ENCODE results near the gene MYO1H. TPM values are rescaled to one million over a fixed set of nuclear protein-coding genes. Genes with fewer than 3 reads are reported as not detected.

MYO1H gene
- total RNA-seq, 4 donors from 2014 or later: 0.17 to 0.57 TPM; not detected in 2

GRCh38 chr12:109307051-109307450, 40.6 kb upstream of the MYO1H start:
- TF ChIP-seq CTCF (IDR thresholded peaks at IDR 0.05; ENCODE audit: low read depth): no peak

- TF ChIP-seq CTCF (IDR thresholded peaks at IDR 0.05; ENCODE audit: low read depth): no peak
Measured at GRCh38 chr12:109308534-109309380, 38.9 kb upstream of the MYO1H start, which contains the start of gene FOXN4. Gene FOXN4, minus strand, starts transcription at chr12:109309284. Its CDS starts 963 bp downstream, at chr12:109308321.

DNA sequence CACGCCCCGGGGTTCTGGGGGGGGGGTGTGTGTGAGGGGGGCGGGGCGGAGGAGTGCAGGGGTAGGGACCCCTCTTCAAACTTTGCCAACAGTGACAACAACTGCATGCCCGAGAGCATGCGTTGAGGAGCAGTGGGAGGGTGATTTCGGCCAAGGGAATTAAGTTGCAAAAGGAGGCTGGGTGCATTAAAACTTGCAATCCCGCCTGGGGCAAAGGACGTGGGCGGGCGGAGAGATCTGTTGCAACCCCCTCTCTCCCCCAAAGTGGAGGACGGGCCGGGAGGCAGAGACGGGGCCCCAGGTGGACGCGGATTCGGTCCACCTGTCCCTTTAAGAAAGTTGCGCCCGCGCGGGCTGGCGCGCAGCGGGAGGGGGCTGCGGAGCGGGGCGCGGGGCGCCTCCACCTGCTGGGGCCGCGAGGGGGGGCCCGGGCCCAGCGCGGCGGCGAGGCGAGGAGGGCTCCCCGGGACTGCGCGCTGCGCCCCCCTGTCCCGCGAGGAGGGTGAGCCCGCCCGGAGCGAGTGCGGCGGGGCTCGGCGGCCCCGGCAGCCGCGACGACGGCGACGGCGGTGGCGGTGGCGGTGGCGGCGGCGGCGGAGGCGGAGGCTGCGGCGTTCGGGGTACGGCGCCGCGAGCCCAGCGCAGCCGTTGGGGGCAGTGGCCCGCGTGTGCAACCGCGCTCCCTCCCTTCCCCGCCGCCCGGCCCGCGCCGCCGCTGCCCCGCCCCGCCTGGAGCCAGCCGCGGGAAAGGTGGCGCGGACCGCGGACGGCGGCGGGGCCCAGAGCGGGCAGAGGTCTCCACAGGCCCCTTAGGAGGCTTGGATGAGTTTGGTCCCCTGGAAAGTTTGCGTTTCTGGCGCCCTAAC, 38.1 kb upstream of the MYO1H start:
- no peak for TF ChIP-seq CTCF (IDR thresholded peaks at IDR 0.05; ENCODE audit: low read depth)

DNA sequence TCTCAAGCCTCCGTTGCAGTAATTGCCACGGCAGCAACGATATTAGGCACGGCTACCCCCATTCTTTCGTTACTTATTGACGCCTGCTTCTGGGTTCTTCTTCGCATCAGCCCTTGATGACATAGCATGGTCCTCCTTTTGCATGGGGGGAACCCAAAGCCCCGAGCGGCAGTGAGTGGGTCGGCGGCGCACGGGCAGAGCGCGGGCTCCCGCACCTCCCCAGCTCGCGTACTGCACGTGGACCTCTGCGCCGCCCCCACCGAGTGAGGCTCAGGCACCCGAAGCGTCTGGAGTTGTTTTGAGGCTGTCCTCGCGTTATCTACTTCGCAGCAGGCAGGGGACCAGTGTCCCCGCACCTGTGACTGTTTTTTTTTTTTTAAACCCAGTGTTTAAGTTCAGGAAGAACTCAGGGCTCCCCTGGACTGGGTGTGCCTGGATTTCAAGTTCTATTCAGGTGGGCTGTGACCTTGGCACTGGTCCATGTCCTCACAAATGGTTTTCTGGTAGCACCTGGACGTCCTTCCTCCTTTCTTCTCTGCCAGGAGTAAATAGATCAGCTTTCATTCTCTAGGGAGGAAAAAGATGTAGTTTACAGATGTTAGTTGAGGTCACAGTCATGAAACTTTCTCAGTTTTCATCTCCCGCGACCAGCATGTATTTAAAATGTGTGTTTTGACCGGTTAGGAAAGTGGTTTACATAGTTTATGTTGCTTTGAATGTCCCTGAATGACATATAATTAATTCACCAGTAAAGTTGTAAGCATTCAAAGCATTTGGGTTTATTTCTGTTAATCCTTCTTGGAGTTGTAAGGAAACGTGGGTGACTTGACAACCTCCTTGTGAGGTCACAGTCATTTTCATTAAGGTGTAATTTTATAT, 37.2 kb upstream of the MYO1H start:
- no peak for TF ChIP-seq CTCF (IDR thresholded peaks at IDR 0.05; ENCODE audit: low read depth)

GRCh38 chr12:109329003-109329402, 18.7 kb upstream of the MYO1H start:
- TF ChIP-seq CTCF (IDR thresholded peaks at IDR 0.05; ENCODE audit: low read depth): no peak

- TF ChIP-seq CTCF (IDR thresholded peaks at IDR 0.05; ENCODE audit: low read depth): no peak
Measured at GRCh38 chr12:109329686-109330085, 18.0 kb upstream of the MYO1H start.

All from subcutaneous adipose tissue (tissue), 4 donors.